Heart left ventricle (tissue), 16 donors: ENCODE measurements around the gene HGFAC. TPM values are rescaled to one million over a fixed set of nuclear protein-coding genes. Genes with fewer than 3 reads are reported as not detected.

Source experiments
- ATAC-seq, 4 donors: fragments of 200-7000 bp; cut with Tn5 transposase; one replicate each; pipeline ENCODE4 v1.9.1; 2020 to 2022; ENCODE audit warnings: moderate library complexity in 4 of 4, mild to moderate bottlenecking in 3 of 4, moderate number of reproducible peaks in 1 of 4
- DNase-seq, 5 donors: peaks; one replicate each; pipeline ENCODE4 v3.0.0-alpha.2; 2020
- H3K27ac ChIP-seq, 12 donors: fragments of 200-600 bp; sonication (generic) in 4 of 12; one replicate each; pipeline versions ENCODE4 v1.5.0 to v1.8.0; 2016 to 2022; ENCODE audit warnings: mild to moderate bottlenecking in 2 of 12
- H3K27me3 ChIP-seq, 9 donors: fragments of 200-600 bp; sonication (generic) in 2 of 9; one replicate each; pipeline versions ENCODE4 v1.5.1 to v1.8.0; 2016 to 2022; ENCODE audit warnings: mild to moderate bottlenecking in 3 of 9
- H3K36me3 ChIP-seq, 9 donors: fragments of 200-600 bp; sonication (generic) in 2 of 9; one replicate each; pipeline versions ENCODE4 v1.5.0 to v1.8.0; 2018 to 2022; ENCODE audit warnings: mild to moderate bottlenecking in 2 of 9
- H3K4me1 ChIP-seq, 12 donors: fragments of 200-600 bp; sonication (generic) in 4 of 12; one replicate each; pipeline versions ENCODE4 v1.5.0 to v1.8.0; 2016 to 2022; ENCODE audit warnings: mild to moderate bottlenecking in 3 of 12
- H3K4me3 ChIP-seq, 12 donors: fragments of 200-600 bp; sonication (generic) in 4 of 12; one replicate each; pipeline versions ENCODE4 v1.5.0 to v1.8.0; 2017 to 2022; ENCODE audit warnings: mild to moderate bottlenecking in 9 of 12, moderate library complexity in 4 of 12
- H3K9me3 ChIP-seq, 12 donors: fragments of 200-600 bp; sonication (generic) in 4 of 12; one replicate each; pipeline versions ENCODE4 v1.5.0 to v1.8.0; 2016 to 2022; ENCODE audit warnings: mild to moderate bottlenecking in 1 of 12
- CTCF ChIP-seq, 12 donors: fragments of 200-600 bp; sonication (generic) in 4 of 12; IDR thresholded peaks; one replicate each; pipeline versions ENCODE4 v1.5.0 to v1.8.0; 2018 to 2022; ENCODE audit warnings: antibody characterized with exemption in 12 of 12, mild to moderate bottlenecking in 5 of 12
- POLR2A ChIP-seq, 2 donors: fragments of 450-650 bp; IDR thresholded peaks; one replicate each; pipeline ENCODE4 v1.6.1; 2017; ENCODE audit warnings: antibody characterized with exemption in 2 of 2, mild to moderate bottlenecking in 2 of 2, moderate library complexity in 2 of 2
- WGBS, 4 donors: extraction: QIAGEN DNeasy Blood & Tissue Kit in 2 of 4; methylation state at CpG; one replicate each; pipeline versions ENCODE4 v1.1.5 to v1.1.7; 2013 to 2018; 5-methylcytosine and 5-hydroxymethylcytosine counted together
- intact Hi-C, 10 donors: fragments of 100-400 bp; cut with DNase I; formaldehyde crosslinking; loops; one replicate each; pipeline versions ENCODE4 v1.11.1 to v1.14.2; 2022
- polyA plus RNA-seq, 2 donors: library from polyadenylated mRNA; stranded (reverse); fragments of 200-250 nt; gene quantifications; one replicate each; pipeline ENCODE4 v1.2.3, GENCODE V29; 2013
- total RNA-seq, 9 donors: library from RNA; depleted of rRNA in 2 of 9; stranded (reverse); fragments of >200 nt in 2 of 9; fragmentation: NEBNext Ultra II Directional in 3 of 9; extraction: Animal tissue kit (Norgen Biotek cat#: 25700) in 3 of 9; gene quantifications; one replicate each; pipeline versions ENCODE4 v1.1.0 to v1.2.4, GENCODE V29; 2016 to 2023
- donor health status: ischemic (EF 13 %, LVEDD 7.1; RV severe dilation, severe dysfunction).
- donor health status: healthy with polysubstance abuse.
- donor health status: DM: no; HTN: yes; CAD: no.
- donor health status: DM: no; HTN: no; CAD: no.
- donor health status: ischemic (EF 25% LVEDD 6.9; RV normal size, moderate dysfunction).
- donor health status: ischemic (EF 25% LVEDD 5.7; RV mildly dilated, moderate dysfunction).
- donor health status: healthy.
- donor health status: DM: yes; HTN: yes; CAD: no.
- donor health status: ischemic (EF 35%, LVEDD 5.7; RV mildly dilated, moderate dysfunction).
- donor health status: nonischemic (EF 11% LVEDD 7.7; RV severe dilation, severe dysfunction).
- donor health status: DM: yes; HTN: yes; CAD: no.
- donor health status: PGD.
- donor health status: ischemic (EF 29% LVEDD 5.4; RV normal size, mild dysfunction).
- donor health status: nonischemic (EF 23%, LVEDD 6.1; RV moderate dilation, normal function).

Gene HGFAC
- total and polyA plus RNA-seq, 11 donors: 0.11 to 0.73 (median 0.47) TPM; not detected in 4

- TF ChIP-seq CTCF (IDR thresholded peaks at IDR 0.05): no peak
- TF ChIP-seq POLR2A (IDR thresholded peaks at IDR 0.05): no peak
- no peaks in the 10 kb centered on the region for H3K9me3 ChIP-seq
- WGBS, 4 donors: 79 to 85% (median 82%) methylated on average over 9 to 11 of the region's 11 CpGs
- peaks cover 0 to 16% (median 6%) of the 10 kb centered on the region in 9 donors for H3K36me3 ChIP-seq
- peaks cover 0 to 21% (median 5%) of the 10 kb centered on the region in 9 donors for H3K27me3 ChIP-seq
- H3K4me1 ChIP-seq: peaks cover 0 to 75% (median 22%) of the 10 kb centered on the region in 12 donors
- H3K27ac ChIP-seq: peak overlapping the region in 2 of 12 donors; percentile 10 to 46
- intact Hi-C loops: no loop called here
- H3K4me3 ChIP-seq: no peak overlapping the region
- DNase-seq: no peak
- ATAC-seq: no peak
These were observed 56.6 kb downstream of the HGFAC start for GRCh38 chr4:3498407-3498806.

Other genes with a start within 250 kb of the HGFAC start
- gene MSANTD1, start 192.8 kb upstream of the HGFAC start, total RNA-seq: under 1 TPM in 7 of 9 donors, not detected in 2; 0.30 to 0.93 (median 0.45) TPM
- gene MSANTD1, start 192.8 kb upstream of the HGFAC start, polyA plus RNA-seq: under 1 TPM; 0.33 to 0.34 TPM
- 10 to 100 TPM in 8 of 9 donors, 1 to 10 TPM in 1; 8.4 to 18.4 (median 14.6) TPM for gene RGS12, start 148.9 kb upstream of the HGFAC start, total RNA-seq
- gene RGS12, start 148.9 kb upstream of the HGFAC start, polyA plus RNA-seq: 10 to 100 TPM; 11.7 to 12.7 TPM
- gene DOK7, start 21.3 kb downstream of the HGFAC start, total RNA-seq: 10 to 100 TPM; 27.7 to 75.1 (median 39.7) TPM
- 10 to 100 TPM; 59.1 to 89.5 TPM for gene DOK7, start 21.3 kb downstream of the HGFAC start, polyA plus RNA-seq
- gene LRPAP1, start 90.5 kb downstream of the HGFAC start, total RNA-seq: 100 to 1,000 TPM; 221 to 389 (median 283) TPM
- 100 to 1,000 TPM; 105 to 322 TPM for gene LRPAP1, start 90.5 kb downstream of the HGFAC start, polyA plus RNA-seq